NT2/D1 (cell line): Measurements from ENCODE around the gene KIF23.

Source experiments
- DNase-seq: peaks from one replicate; pipeline ENCODE4 v3.0.0-alpha.2; 2011; ENCODE audit warnings: low read depth, low spot score
- H3K27me3 ChIP-seq: 2 replicates; pipeline ENCODE4 v1.6.0; 2011; ENCODE audit warnings: mild to moderate bottlenecking; ENCODE audit not compliant: insufficient read length, insufficient read depth
- H3K36me3 ChIP-seq: 2 replicates; pipeline ENCODE4 v1.6.1; 2011; ENCODE audit warnings: mild to moderate bottlenecking, low read length, mixed read lengths; ENCODE audit not compliant: insufficient read depth, insufficient read length
- H3K4me1 ChIP-seq: 2 replicates; pipeline ENCODE4 v1.5.1; 2011; ENCODE audit not compliant: insufficient read depth, insufficient read length
- H3K4me3 ChIP-seq: 2 replicates; pipeline ENCODE4 v1.5.1; 2011; ENCODE audit warnings: low read depth; ENCODE audit not compliant: insufficient read length
- H3K9ac ChIP-seq: 2 replicates; pipeline ENCODE4 v1.6.0; 2011; ENCODE audit warnings: low read depth; ENCODE audit not compliant: insufficient read length
- H3K9me3 ChIP-seq: 2 replicates; pipeline ENCODE4 v1.5.1; 2011; ENCODE audit warnings: mild to moderate bottlenecking, low read length; ENCODE audit not compliant: insufficient read depth
- SUZ12 ChIP-seq: IDR thresholded peaks from 2 replicates; pipeline ENCODE4 v1.6.1; 2011; ENCODE audit not compliant: insufficient read length, insufficient read depth; ENCODE audit errors: extremely low read depth
- YY1 ChIP-seq: IDR thresholded peaks from 2 replicates; pipeline ENCODE4 v1.6.1; 2011; ENCODE audit not compliant: insufficient read length, insufficient read depth
- ZNF274 ChIP-seq: IDR thresholded peaks from 2 replicates; pipeline ENCODE4 v1.6.1; 2011; ENCODE audit warnings: mild to moderate bottlenecking, low read depth, low read length

The KIF23 gene

DNA sequence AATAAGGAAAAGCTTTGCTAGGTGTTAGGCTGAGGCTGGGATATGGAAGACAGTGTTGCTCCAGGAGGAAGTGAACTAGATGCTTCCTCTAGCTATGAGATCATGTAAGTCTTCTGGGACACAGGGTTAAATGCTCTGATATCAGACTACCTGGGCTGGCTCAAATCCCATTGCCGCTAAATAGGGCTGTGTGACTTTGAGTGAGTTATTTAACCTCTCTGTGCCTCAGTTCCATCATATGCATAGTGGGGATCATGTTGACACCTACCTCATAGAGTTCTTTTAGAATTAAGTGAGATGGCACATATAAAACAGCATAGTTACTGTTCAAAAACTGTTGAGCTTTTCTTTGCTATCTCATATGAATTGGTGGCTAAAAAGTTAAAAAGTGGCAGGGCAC, 51.1 kb downstream of the KIF23 start:
- H3K27me3 ChIP-seq: no peaks in the 10 kb centered on the region
- no peak overlapping the region for H3K4me3 ChIP-seq
- peaks cover 15% of the 10 kb centered on the region for H3K4me1 ChIP-seq
- TF ChIP-seq ZNF274: no peak
- no peaks in the 10 kb centered on the region for H3K9me3 ChIP-seq
- DNase-seq: no peak
- H3K36me3 ChIP-seq: no peaks in the 10 kb centered on the region
- no peak overlapping the region for H3K9ac ChIP-seq

DNA sequence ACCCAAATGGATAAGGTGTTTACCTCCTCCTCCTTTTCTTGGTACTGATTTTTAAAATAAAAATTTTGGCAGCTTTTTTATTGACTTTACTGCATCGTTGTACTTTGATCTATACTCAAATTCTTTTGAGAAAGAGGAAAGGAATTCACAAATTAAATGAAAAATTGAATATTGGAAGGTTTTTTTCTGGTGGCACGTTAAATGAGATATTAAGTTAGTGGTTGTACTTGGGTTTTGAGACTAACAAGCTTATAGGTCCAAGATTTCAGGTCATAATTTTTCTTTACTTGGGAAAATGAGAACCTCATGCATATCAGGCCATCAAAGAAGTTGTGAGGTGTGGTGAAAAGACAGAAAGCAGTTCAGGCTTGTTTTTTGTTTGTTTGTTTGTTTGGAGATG, 52.6 kb downstream of the KIF23 start:
- no peak overlapping the region for H3K4me3 ChIP-seq
- H3K36me3 ChIP-seq: no peaks in the 10 kb centered on the region
- no peak overlapping the region for H3K9ac ChIP-seq
- TF ChIP-seq ZNF274 (no peak), SUZ12 (no peak), YY1 (no peak)
- H3K9me3 ChIP-seq: no peaks in the 10 kb centered on the region
- no peak for DNase-seq
- peaks cover 14% of the 10 kb centered on the region for H3K4me1 ChIP-seq
- H3K27me3 ChIP-seq: no peaks in the 10 kb centered on the region

DNA sequence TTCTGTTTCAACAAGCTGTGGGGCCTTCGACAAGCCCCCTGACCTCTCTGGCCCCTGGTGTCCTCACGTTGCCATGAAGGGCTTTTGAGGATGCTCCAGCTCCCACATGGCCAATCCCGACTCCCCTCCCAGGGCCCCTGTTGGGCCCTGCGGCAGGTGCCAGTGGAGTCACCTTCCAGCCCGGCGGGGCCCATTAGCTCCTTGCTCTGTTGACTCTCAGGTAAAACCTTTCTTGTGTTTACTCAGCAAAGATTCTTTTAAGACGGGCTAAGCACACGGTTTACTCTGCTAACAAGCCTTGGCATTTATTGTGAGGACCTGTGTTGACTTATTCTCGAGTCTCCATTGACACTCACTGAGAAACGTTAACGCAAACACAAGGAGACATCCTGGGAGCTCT, 53.5 kb downstream of the KIF23 start:
- no peaks in the 10 kb centered on the region for H3K36me3 ChIP-seq
- TF ChIP-seq YY1 (no peak), ZNF274 (no peak), SUZ12 (no peak)
- no peaks in the 10 kb centered on the region for H3K9me3 ChIP-seq
- no peaks in the 10 kb centered on the region for H3K27me3 ChIP-seq
- no peak overlapping the region for H3K9ac ChIP-seq
- no peak for DNase-seq
- H3K4me1 ChIP-seq: peaks cover 9% of the 10 kb centered on the region
- no peak overlapping the region for H3K4me3 ChIP-seq

DNA sequence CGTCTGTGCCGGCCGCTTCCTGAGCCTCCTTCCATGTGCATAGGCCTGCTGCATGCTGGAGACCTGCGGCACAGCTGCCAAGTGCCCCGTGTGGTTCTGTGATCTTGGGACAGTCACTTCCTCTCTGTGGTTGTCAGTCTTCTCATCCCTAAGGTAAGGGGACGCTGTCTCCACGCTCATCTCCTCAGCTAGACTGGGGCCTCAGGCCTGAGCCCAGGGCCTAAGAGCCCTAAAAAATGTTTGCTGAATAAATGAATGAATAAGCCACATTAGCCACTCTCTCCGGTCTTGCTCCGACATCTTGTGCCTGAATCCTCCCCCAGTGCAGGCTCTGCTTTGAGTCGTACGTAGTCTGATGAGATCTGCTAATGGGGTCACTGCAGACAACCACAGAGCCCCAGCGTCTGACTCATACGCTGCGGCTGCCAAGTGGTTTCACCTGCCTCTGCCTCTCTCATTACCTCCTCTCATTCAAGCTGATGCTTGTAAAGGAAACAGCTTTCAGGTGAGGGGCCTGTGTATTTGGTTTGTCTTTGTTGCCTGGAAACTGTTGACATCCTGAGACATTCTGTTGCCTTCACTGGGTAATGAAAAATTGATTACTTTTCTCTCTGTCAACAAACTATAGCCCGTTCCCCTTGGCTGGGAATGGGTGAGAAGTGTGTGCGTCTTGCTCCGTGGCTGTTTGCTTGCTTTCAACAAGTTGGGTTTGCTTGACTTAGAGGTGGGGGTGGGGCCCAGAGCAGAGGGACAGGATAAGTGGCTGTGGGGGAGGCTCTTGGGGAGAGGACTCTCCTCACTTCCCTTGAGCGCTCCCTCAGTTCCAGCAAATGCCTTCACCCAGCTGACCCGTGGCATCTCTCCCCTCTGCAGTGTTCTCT, 54.3 kb downstream of the KIF23 start:
- no peaks in the 10 kb centered on the region for H3K27me3 ChIP-seq
- no peak for DNase-seq
- H3K36me3 ChIP-seq: no peaks in the 10 kb centered on the region
- no peak overlapping the region for H3K4me3 ChIP-seq
- H3K9me3 ChIP-seq: no peaks in the 10 kb centered on the region
- TF ChIP-seq YY1 (no peak), SUZ12 (no peak), ZNF274 (no peak)
- H3K4me1 ChIP-seq: peaks cover 9% of the 10 kb centered on the region
- no peak overlapping the region for H3K9ac ChIP-seq

DNA sequence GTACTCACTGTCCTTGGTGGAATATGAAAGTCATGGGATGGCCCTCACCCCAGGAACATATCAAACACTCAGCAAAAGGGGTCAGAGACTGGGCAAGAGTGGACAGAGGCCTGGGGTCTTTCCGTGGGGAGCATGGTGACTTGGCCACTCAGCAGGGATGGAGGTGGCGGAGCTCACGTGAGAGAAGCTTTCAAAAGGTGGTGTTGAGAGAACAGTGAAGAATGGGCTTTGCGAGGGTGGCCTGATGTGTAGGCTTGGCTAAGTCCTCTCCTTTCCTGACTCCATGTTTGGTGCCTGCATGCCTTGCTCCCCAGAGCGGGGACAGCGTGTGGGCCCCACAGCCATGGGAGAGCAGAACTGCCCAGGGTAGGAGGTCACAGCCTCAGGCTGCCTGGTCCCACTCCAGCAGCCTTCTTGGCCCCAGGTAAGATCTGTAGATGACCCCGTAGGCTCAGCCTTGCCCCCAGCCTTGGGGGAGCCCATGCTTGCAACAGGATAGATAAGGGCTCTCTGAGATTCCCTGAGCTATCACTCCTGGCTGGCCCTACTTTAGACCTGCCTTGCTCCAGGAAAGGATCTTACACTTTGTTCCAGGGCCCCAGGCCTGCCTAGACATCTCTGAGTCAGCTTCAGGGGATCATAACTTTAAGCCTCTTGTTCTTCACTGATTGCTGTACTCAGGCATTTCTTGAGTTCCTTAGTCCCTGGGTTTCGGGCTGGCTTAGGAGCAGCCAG, 55.5 kb downstream of the KIF23 start:
- Histone ChIP-seq H3K4me1 (peaks cover 9% of the 10 kb centered on the region), H3K9ac (no peak overlapping the region), H3K27me3 (no peaks in the 10 kb centered on the region), H3K4me3 (no peak overlapping the region), H3K36me3 (no peaks in the 10 kb centered on the region), H3K9me3 (no peaks in the 10 kb centered on the region)
- no peak for DNase-seq
- no peak for TF ChIP-seq YY1
- no peak for TF ChIP-seq SUZ12
- no peak for TF ChIP-seq ZNF274

DNA sequence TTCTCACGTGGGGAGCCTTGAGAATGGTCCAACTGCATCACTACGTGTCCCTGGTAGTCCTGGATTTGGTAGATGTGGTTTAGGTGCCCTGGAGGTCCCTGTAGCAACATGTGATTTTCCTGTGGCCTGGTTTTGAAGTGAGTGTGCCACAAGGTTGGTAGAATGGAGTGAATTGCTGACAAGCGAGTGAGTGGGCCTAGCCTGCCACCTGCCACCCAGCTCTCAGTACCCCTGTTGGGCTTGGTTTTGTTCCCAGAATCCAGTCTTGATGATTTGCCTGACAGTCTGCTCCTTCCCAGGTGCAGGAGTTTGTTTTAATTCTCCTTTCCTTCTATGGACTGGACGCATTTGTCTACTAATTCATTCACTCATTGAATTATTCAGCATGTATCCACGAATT, 57.9 kb downstream of the KIF23 start:
- H3K36me3 ChIP-seq: no peaks in the 10 kb centered on the region
- H3K4me3 ChIP-seq: no peak overlapping the region
- no peaks in the 10 kb centered on the region for H3K9me3 ChIP-seq
- no peaks in the 10 kb centered on the region for H3K27me3 ChIP-seq
- no peak for DNase-seq
- TF ChIP-seq SUZ12: no peak
- TF ChIP-seq YY1: no peak
- no peak for TF ChIP-seq ZNF274
- H3K4me1 ChIP-seq: peaks cover 6% of the 10 kb centered on the region
- H3K9ac ChIP-seq: no peak overlapping the region

DNA sequence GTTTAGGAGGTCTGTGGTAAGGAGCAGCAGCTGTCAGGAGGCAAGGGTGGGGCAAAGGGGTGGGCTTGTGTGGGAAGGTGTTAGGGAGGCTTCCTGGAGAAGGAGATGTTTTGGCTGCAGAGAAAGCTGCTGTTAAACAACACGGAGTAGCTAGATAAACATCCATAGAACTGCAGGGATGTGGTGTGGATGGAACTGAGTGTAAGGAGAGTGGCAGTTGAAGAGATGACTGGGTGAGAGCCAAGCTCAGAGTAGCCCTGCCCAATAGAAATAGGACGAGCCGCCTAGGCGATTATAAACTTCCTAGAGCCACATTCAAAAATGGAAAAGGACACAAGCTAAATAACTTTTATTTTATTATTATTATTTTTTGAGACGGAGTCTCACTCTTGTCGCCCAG, 58.4 kb downstream of the KIF23 start:
- Histone ChIP-seq H3K4me3 (no peak overlapping the region), H3K27me3 (no peaks in the 10 kb centered on the region), H3K9me3 (no peaks in the 10 kb centered on the region), H3K36me3 (no peaks in the 10 kb centered on the region), H3K4me1 (peaks cover 6% of the 10 kb centered on the region), H3K9ac (no peak overlapping the region)
- no peak for DNase-seq
- TF ChIP-seq ZNF274: no peak
- no peak for TF ChIP-seq SUZ12
- no peak for TF ChIP-seq YY1
